Measurements from ENCODE around the gene KLK1.
"Not testable (repeated sequence)": the region's sequence is repeated elsewhere in the genome, so short reads cannot be mapped to it uniquely, and the experiment has no call there.

Gene KLK1

GRCh38 chr19:50812474-50812873, 11.1 kb downstream of the KLK1 start:
- DNase-seq, result no peak

- DNase-seq, result not testable (repeated sequence)
These were observed 11.9 kb downstream of the KLK1 start for GRCh38 chr19:50811622-50812238.

- DNase-seq, result no peak
These were observed 14.7 kb downstream of the KLK1 start for GRCh38 chr19:50808856-50809255.

GRCh38 chr19:50804420-50805272, 18.9 kb downstream of the KLK1 start:
- DNase-seq, result peak; percentile 98 to 99

GRCh38 chr19:50803633-50804419, 19.8 kb downstream of the KLK1 start:
- DNase-seq, result peak in 1 of 2 experiments; percentile 56

- no peak for DNase-seq
These were observed 22.5 kb downstream of the KLK1 start for GRCh38 chr19:50801107-50801506.

GRCh38 chr19:50799547-50799851, 24.1 kb downstream of the KLK1 start:
- no peak for DNase-seq

- no peak for DNase-seq
These were observed 24.7 kb downstream of the KLK1 start for GRCh38 chr19:50798659-50799546.

GRCh38 chr19:50797781-50798658, 25.6 kb downstream of the KLK1 start:
- DNase-seq, result no peak

GRCh38 chr19:50797429-50797780, 26.2 kb downstream of the KLK1 start:
- DNase-seq, result no peak

- no peak for DNase-seq
These were observed 26.8 kb downstream of the KLK1 start for GRCh38 chr19:50796634-50797428.

- DNase-seq, result peak in 1 of 2 experiments; percentile 44
These were observed 27.4 kb downstream of the KLK1 start for GRCh38 chr19:50796128-50796633.

- peak in 1 of 2 experiments; percentile 39 for DNase-seq
These were observed 27.9 kb downstream of the KLK1 start for GRCh38 chr19:50795664-50796073.

- peak; percentile 7 to 82 for DNase-seq
These were observed 28.5 kb downstream of the KLK1 start for GRCh38 chr19:50794876-50795663.

GRCh38 chr19:50794074-50794875, 29.3 kb downstream of the KLK1 start:
- DNase-seq, result peak; percentile 90 to 95

GRCh38 chr19:50793558-50794065, 30.0 kb downstream of the KLK1 start:
- peak in 1 of 2 experiments; percentile 41 for DNase-seq

GRCh38 chr19:50792272-50793250, 31.0 kb downstream of the KLK1 start:
- no peak for DNase-seq
